GM21737 (cell line): Measurements from ENCODE around the gene OR51T1.

ENCODE experiments used
- ATAC-seq: cut with Tn5 transposase; IDR thresholded peaks from one replicate; pipeline ENCODE4 v1.9.1; 2021; ENCODE audit warnings: mild to moderate bottlenecking, moderate library complexity; ENCODE audit not compliant: unreplicated experiment

The OR51T1 gene

GRCh38 chr11:4924239-4924638 is 42.5 kb downstream of the OR51T1 start, which contains the start of gene OR51G1:
TSS of gene OR51G1 (minus strand) at chr11:4924339. CDS start at chr11:4924339, 0 bp downstream.
- ATAC-seq, result no peak

- ATAC-seq, result no peak
These were observed 44.9 kb downstream of the OR51T1 start for GRCh38 chr11:4926608-4927007.
